ENCODE measurements around the gene KCNJ2. TPM values are rescaled to one million over a fixed set of nuclear protein-coding genes. Genes with fewer than 3 reads are reported as not detected.

KCNJ2 gene
- total and polyA plus RNA-seq, 7 donors = 0.60 to 2.5 (median 2.1) TPM

GRCh38 chr17:70168044-70168976, 1.0 kb upstream of the KCNJ2 start:
- Histone ChIP-seq H3K9me3 (no peaks in the 10 kb centered on the region), H3K27ac (peak overlapping the region; percentile 81 to 88 (median 86)), H3K36me3 (no peaks in the 10 kb centered on the region), H3K4me1 (peaks cover 0 to 22% (median 13%) of the 10 kb centered on the region in 4 donors), H3K4me3 (peak overlapping the region; percentile 45 to 68 (median 63)), H3K27me3 (peaks cover 0 to 12% (median 6%) of the 10 kb centered on the region in 3 donors)
- intact Hi-C loops (cut with DNase I) = no loop called here
- peak; percentile 73 for DNase-seq
- TF ChIP-seq POLR2A (IDR thresholded peaks at IDR 0.05) = no peak
- peak in 1 of 4 donors; percentile 28 for TF ChIP-seq POLR2AphosphoS5 (IDR thresholded peaks at IDR 0.05)
- no peak for TF ChIP-seq EP300 (IDR thresholded peaks at IDR 0.05)
- TF ChIP-seq, protein P1, sequence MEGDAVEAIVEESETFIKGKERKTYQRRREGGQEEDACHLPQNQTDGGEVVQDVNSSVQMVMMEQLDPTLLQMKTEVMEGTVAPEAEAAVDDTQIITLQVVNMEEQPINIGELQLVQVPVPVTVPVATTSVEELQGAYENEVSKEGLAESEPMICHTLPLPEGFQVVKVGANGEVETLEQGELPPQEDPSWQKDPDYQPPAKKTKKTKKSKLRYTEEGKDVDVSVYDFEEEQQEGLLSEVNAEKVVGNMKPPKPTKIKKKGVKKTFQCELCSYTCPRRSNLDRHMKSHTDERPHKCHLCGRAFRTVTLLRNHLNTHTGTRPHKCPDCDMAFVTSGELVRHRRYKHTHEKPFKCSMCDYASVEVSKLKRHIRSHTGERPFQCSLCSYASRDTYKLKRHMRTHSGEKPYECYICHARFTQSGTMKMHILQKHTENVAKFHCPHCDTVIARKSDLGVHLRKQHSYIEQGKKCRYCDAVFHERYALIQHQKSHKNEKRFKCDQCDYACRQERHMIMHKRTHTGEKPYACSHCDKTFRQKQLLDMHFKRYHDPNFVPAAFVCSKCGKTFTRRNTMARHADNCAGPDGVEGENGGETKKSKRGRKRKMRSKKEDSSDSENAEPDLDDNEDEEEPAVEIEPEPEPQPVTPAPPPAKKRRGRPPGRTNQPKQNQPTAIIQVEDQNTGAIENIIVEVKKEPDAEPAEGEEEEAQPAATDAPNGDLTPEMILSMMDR (IDR thresholded peaks at IDR 0.05) = peak in 3 of 4 experiments; percentile 43 to 57 (median 50)
- 1 to 2% methylated on average over 45 of the region's 45 CpGs for WGBS, 2 donors

DNA sequence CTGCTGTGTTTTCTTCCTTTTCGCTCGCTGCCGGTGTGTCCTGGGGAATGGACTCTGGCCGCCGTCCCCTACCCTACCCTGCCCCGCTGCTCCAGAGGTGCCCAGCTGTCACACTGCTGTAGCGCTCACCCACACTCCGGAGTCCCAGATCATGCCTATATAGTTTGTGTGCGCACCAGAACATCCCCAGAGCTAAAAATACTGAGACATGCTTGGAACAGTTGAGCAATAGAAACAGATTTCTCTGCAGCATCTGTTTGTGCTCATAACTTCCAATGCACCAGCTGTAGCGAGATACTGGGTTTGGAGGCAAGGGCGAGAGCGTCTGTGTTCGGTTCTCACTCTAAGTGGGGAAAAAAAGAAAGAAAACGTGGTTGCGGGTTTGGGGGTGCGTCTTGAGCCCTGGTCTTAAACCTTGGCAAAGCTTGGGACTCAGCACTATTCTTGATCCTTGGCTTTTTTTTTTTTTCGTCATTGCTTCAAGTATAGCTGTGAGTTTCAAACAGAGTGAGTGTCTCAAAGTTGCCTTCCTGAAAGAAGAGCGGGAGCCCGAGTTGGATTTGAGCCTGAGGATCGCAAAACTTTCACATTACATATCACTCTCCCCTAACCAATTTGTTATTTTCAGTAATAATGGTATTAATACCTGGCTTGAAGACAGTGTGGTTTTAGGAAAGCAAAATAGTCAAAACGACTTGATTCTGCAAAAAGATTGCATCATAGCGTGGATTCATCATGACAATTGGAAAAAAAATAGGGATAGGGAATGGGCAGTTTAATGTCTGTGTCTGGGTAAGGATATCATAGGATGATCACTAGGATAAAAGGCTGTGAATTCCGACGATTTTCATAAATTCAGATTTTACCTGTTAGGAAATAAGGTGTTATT, 621 bp downstream of the KCNJ2 start:
- TF ChIP-seq, protein P1 (IDR thresholded peaks at IDR 0.05) = no peak
- TF ChIP-seq POLR2A (IDR thresholded peaks at IDR 0.05) (no peak), POLR2AphosphoS5 (IDR thresholded peaks at IDR 0.05) (no peak), EP300 (IDR thresholded peaks at IDR 0.05) (no peak)
- DNase-seq = peak; percentile 64

GRCh38 chr17:70171159-70171558, 1.8 kb downstream of the KCNJ2 start:
- Histone ChIP-seq H3K27ac (no peak overlapping the region), H3K36me3 (no peaks in the 10 kb centered on the region), H3K27me3 (peaks cover 0 to 12% (median 6%) of the 10 kb centered on the region in 3 donors), H3K9me3 (no peaks in the 10 kb centered on the region), H3K4me3 (no peak overlapping the region), H3K4me1 (peaks cover 0 to 22% (median 13%) of the 10 kb centered on the region in 4 donors)
- WGBS, 2 donors = 8 to 49% methylated on average over 5 of the region's 5 CpGs
- no peak for TF ChIP-seq EP300 (IDR thresholded peaks at IDR 0.05)
- TF ChIP-seq POLR2A (IDR thresholded peaks at IDR 0.05) = no peak
- TF ChIP-seq POLR2AphosphoS5 (IDR thresholded peaks at IDR 0.05) = no peak
- TF ChIP-seq, protein P1 (IDR thresholded peaks at IDR 0.05) = no peak
- intact Hi-C loops (cut with DNase I) = loop anchor here (5.0 kb wide), 1 partner anchor 381 kb away; no protein-coding TSS in a partner anchor
- no peak for DNase-seq

More for the DNA sequence above, 621 bp downstream of the KCNJ2 start:
- intact Hi-C loops (cut with DNase I) = loop anchor here (5.0 kb wide), 1 partner anchor 382 kb away; no protein-coding TSS in a partner anchor
- peak overlapping the region; percentile 56 to 88 (median 86) for H3K27ac ChIP-seq
- WGBS, 2 donors = 3 to 8% methylated on average over 24 of the region's 24 CpGs
- no peaks in the 10 kb centered on the region for H3K36me3 ChIP-seq
- H3K27me3 ChIP-seq = peaks cover 0 to 12% (median 6%) of the 10 kb centered on the region in 3 donors
- H3K9me3 ChIP-seq = no peaks in the 10 kb centered on the region
- H3K4me3 ChIP-seq = peak overlapping the region; percentile 45 to 68 (median 63)
- H3K4me1 ChIP-seq = peaks cover 0 to 22% (median 13%) of the 10 kb centered on the region in 4 donors

- Histone ChIP-seq H3K27me3 (peaks cover 0 to 12% (median 6%) of the 10 kb centered on the region in 3 donors), H3K4me3 (no peak overlapping the region), H3K27ac (no peak overlapping the region), H3K4me1 (peaks cover 0 to 22% (median 13%) of the 10 kb centered on the region in 4 donors), H3K36me3 (no peaks in the 10 kb centered on the region), H3K9me3 (no peaks in the 10 kb centered on the region)
- DNase-seq = no peak
- TF ChIP-seq POLR2A (IDR thresholded peaks at IDR 0.05) = no peak
- no peak for TF ChIP-seq EP300 (IDR thresholded peaks at IDR 0.05)
- TF ChIP-seq POLR2AphosphoS5 (IDR thresholded peaks at IDR 0.05) = no peak
- TF ChIP-seq, protein P1 (IDR thresholded peaks at IDR 0.05) = no peak
- 20 to 67% methylated on average over 2 of the region's 2 CpGs for WGBS, 2 donors
- intact Hi-C loops (cut with DNase I) = loop anchor here (5.0 kb wide), 1 partner anchor 380 kb away; no protein-coding TSS in a partner anchor
Observed at GRCh38 chr17:70172449-70172848, 3.1 kb downstream of the KCNJ2 start.
